Measurements from ENCODE around the gene GP1BA.
A peak's percentile ranks its signal among the peaks of the same experiment; 100 is the strongest.

Gene GP1BA

DNA sequence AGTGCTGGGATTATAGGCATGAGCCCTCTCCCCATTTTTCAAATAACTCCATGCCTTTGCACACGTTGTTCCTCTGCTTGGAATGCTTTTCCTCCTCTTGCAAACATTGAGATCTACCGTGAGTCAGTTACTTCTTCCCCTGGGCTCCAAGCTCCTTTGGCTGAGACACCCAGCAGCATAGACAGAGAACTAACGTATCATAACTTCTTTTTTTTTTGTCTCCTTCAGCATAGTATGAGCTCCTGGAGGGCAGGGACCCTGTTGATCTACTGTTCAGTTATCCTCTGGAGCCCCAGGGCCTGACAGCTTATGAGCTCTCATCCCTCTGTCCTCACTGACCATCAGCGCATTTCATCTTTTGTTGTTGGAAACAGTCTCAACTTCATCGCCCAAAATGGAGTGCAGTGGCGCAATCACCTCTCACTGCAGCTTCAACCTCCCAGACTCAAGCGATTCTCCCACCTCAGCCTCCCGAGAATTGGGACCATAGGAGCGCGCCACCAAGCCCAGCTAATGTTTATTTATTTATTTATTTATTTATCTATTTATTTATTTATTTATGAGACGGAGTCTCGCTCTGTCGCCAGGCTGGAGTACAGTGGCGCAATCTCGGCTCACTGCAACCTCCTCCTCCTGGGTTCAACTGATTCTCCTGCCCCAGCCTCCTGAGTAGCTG, 33.4 kb downstream of the GP1BA start:
- Histone ChIP-seq H3K4me2 (ENCODE audit: low read length) (peak overlapping the region; percentile 78; the same call in 1 of the 2 replicates), H3K4me1 (ENCODE audit: control insufficient read depth, low read length) (peaks cover 19% of the 10 kb centered on the region), H4K20me1 (ENCODE audit: control insufficient read depth, insufficient read depth, low read depth, low read length) (no peaks in the 10 kb centered on the region), H3K9me2 (replicated peaks; ENCODE audit: control insufficient read depth, low read length) (no peaks in the 10 kb centered on the region), H3K27ac (ENCODE audit: low read depth, low read length) (no peak overlapping the region), H3K4me3 (ENCODE audit: low read length) (no peak overlapping the region), H3K36me3 (ENCODE audit: control insufficient read depth, low read length) (peaks cover 34% of the 10 kb centered on the region), H3F3A (ENCODE audit: control insufficient read depth, insufficient read depth) (no peaks in the 10 kb centered on the region; the same call in 1 of the 2 replicates), H3K79me2 (ENCODE audit: control insufficient read depth, low read length) (peaks cover 29% of the 10 kb centered on the region), H3K27me3 (ENCODE audit: control insufficient read depth, low read length) (no peaks in the 10 kb centered on the region), H3K9me3 (ENCODE audit: control insufficient read depth, insufficient read depth, low read length) (no peaks in the 10 kb centered on the region)
- TF ChIP-seq, protein P1, sequence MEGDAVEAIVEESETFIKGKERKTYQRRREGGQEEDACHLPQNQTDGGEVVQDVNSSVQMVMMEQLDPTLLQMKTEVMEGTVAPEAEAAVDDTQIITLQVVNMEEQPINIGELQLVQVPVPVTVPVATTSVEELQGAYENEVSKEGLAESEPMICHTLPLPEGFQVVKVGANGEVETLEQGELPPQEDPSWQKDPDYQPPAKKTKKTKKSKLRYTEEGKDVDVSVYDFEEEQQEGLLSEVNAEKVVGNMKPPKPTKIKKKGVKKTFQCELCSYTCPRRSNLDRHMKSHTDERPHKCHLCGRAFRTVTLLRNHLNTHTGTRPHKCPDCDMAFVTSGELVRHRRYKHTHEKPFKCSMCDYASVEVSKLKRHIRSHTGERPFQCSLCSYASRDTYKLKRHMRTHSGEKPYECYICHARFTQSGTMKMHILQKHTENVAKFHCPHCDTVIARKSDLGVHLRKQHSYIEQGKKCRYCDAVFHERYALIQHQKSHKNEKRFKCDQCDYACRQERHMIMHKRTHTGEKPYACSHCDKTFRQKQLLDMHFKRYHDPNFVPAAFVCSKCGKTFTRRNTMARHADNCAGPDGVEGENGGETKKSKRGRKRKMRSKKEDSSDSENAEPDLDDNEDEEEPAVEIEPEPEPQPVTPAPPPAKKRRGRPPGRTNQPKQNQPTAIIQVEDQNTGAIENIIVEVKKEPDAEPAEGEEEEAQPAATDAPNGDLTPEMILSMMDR (IDR thresholded peaks at IDR 0.05; ENCODE audit: low read depth, low read length, poor library complexity, severe bottlenecking) = no peak
- no peak for TF ChIP-seq EZH2phosphoT487 (IDR thresholded peaks at IDR 0.05; ENCODE audit: borderline replicate concordance, low read length)

DNA sequence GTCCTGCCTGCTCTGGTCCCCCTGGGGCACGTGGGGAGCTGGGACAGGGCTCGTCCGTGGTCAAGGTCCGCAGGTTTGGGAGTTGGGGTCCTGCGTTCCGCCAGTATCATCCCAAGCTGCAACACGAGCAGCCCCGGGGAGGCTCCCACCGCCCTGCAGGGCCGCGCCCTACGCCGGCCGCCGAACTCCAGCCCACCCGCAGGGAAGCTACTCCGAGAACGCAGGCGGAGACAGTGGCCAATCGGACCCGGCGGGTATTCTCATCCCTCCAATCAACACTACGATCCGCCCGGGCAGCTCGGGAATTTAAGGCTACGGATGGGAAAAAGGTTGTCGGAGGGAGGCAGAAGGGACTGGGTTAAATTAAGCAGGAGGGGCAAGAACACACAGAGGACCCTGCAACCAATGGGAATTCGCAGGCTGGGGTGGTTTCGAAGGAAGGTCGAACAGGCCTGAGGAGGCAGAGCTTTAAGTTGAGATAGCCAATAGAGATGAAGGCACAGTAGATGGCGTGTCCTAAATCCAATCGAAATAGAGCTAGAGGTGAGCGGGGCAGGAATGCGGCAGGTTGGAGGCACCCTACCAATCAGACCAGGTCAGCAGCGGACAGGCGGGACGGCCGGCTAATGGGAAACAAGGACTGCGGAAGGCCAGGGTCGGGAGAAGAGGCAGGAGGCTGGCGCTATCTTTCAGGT, 34.9 kb downstream of the GP1BA start:
- H3K27me3 ChIP-seq (ENCODE audit: control insufficient read depth, low read length) = no peaks in the 10 kb centered on the region
- peaks cover 39% of the 10 kb centered on the region for H3K36me3 ChIP-seq (ENCODE audit: control insufficient read depth, low read length)
- H3F3A ChIP-seq (ENCODE audit: control insufficient read depth, insufficient read depth) = no peaks in the 10 kb centered on the region; the same call in 1 of the 2 replicates
- no peaks in the 10 kb centered on the region for H4K20me1 ChIP-seq (ENCODE audit: control insufficient read depth, insufficient read depth, low read depth, low read length)
- peak overlapping the region; percentile 86 for H3K4me3 ChIP-seq (ENCODE audit: low read length)
- peak overlapping the region; percentile 78 for H3K4me2 ChIP-seq (ENCODE audit: low read length)
- peak overlapping the region; percentile 77 for H3K27ac ChIP-seq (ENCODE audit: low read depth, low read length)
- TF ChIP-seq, protein P1 (IDR thresholded peaks at IDR 0.05; ENCODE audit: low read depth, low read length, poor library complexity, severe bottlenecking) = no peak
- no peak for TF ChIP-seq EZH2phosphoT487 (IDR thresholded peaks at IDR 0.05; ENCODE audit: borderline replicate concordance, low read length)
- H3K4me1 ChIP-seq (ENCODE audit: control insufficient read depth, low read length) = peaks cover 19% of the 10 kb centered on the region
- H3K9me2 ChIP-seq (replicated peaks; ENCODE audit: control insufficient read depth, low read length) = no peaks in the 10 kb centered on the region
- H3K79me2 ChIP-seq (ENCODE audit: control insufficient read depth, low read length) = peaks cover 29% of the 10 kb centered on the region
- no peaks in the 10 kb centered on the region for H3K9me3 ChIP-seq (ENCODE audit: control insufficient read depth, insufficient read depth, low read length)

DNA sequence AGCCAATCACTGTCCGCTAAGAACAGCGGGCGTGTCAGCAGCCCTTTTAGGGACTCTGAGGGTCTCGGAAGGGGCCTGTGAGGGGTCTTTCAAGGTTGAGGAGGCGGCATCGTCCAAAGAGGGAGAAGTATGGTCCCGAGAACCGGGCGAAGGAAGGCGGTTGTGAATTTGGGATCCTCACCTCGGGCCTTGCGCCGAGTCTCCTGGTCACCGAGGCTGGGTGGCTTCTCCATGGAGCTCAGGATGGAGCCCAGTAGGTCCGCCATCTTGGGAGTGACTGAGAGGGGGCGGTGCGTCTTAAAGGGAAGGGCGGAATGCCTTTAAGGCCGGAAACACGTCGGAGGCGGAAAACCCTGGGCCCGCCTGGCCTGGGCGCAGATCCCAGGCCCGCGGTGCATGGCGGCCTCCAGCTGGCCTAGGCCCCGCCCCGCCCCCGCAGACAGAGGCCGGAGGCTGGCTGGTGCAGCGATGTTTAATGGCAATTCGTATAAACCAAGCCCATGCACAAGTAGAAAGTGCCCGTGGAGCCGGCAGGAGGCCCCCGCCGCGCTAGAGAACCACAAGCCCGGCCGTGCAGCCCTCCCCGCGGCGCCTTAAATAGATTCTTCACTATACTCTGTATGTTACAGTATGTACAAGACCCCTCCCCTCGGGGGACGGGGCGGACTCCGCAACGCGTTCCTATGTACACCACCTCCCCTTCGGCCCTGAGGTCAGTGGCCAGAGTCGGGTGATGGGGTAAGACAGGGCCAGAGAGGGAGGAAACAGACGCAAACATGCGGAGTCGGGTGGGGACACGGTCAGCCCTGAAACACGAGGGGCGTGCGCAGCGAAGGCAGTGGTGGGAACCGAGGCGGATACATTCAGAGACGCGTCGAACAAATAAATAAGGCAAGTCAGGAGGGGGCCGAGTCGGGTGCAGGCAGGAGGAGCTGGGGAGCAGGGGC, 35.7 kb downstream of the GP1BA start, which contains the start of gene SPAG7:
SPAG7 (minus strand) TSS at position 279 of the 947 bp plus-strand sequence; CDS start at position 266, 13 bp downstream.
- H4K20me1 ChIP-seq (ENCODE audit: control insufficient read depth, insufficient read depth, low read depth, low read length) = no peaks in the 10 kb centered on the region
- no peaks in the 10 kb centered on the region for H3K9me3 ChIP-seq (ENCODE audit: control insufficient read depth, insufficient read depth, low read length)
- TF ChIP-seq, protein P1 (IDR thresholded peaks at IDR 0.05; ENCODE audit: low read depth, low read length, poor library complexity, severe bottlenecking) = no peak
- TF ChIP-seq EZH2phosphoT487 (IDR thresholded peaks at IDR 0.05; ENCODE audit: borderline replicate concordance, low read length) = no peak
- H3K27ac ChIP-seq (ENCODE audit: low read depth, low read length) = peak within 1 kb of the TSS; percentile 77
- peaks cover 46% of the 10 kb centered on the region for H3K36me3 ChIP-seq (ENCODE audit: control insufficient read depth, low read length)
- H3F3A ChIP-seq (ENCODE audit: control insufficient read depth, insufficient read depth) = no peaks in the 10 kb centered on the region; the same call in 1 of the 2 replicates
- H3K4me2 ChIP-seq (ENCODE audit: low read length) = peak within 1 kb of the TSS; percentile 78
- peaks cover 19% of the 10 kb centered on the region for H3K4me1 ChIP-seq (ENCODE audit: control insufficient read depth, low read length)
- peak within 1 kb of the TSS; percentile 86 for H3K4me3 ChIP-seq (ENCODE audit: low read length)
- no peaks in the 10 kb centered on the region for H3K9me2 ChIP-seq (replicated peaks; ENCODE audit: control insufficient read depth, low read length)
- H3K79me2 ChIP-seq (ENCODE audit: control insufficient read depth, low read length) = peaks cover 29% of the 10 kb centered on the region
- no peaks in the 10 kb centered on the region for H3K27me3 ChIP-seq (ENCODE audit: control insufficient read depth, low read length)
